Esophagus squamous epithelium (tissue), 5 donors: ENCODE data around the gene HECTD1. TPM values are rescaled to one million over a fixed set of nuclear protein-coding genes. Genes with fewer than 3 reads are reported as not detected.
"Not testable (repeated sequence)": the region's sequence is repeated elsewhere in the genome, so short reads cannot be mapped to it uniquely, and the experiment has no call there.

Experiments used
- DNase-seq: peaks from one replicate; lab custom pipeline; 2025; lab: John Stamatoyannopoulos, UW
- H3K27ac ChIP-seq, 4 donors: fragments of 200-600 bp; sonication (generic); one replicate each; pipeline ENCODE4 v1.5.1; 2016 to 2019; ENCODE audit warnings: mild to moderate bottlenecking in 1 of 4
- H3K27me3 ChIP-seq, 4 donors: fragments of 200-600 bp; sonication (generic); 1 replicate in 3 of 4; 2 replicates in 1 of 4; pipeline versions ENCODE4 v1.5.1 to v1.6.0; 2017 to 2021; ENCODE audit warnings: antibody characterized with exemption in 1 of 4
- H3K36me3 ChIP-seq, 3 donors: fragments of 200-600 bp; sonication (generic); one replicate each; pipeline ENCODE4 v1.5.1; 2016 to 2019
- H3K4me1 ChIP-seq, 3 donors: fragments of 200-600 bp; sonication (generic); one replicate each; pipeline ENCODE4 v1.5.1; 2017 to 2019
- H3K4me3 ChIP-seq, 4 donors: fragments of 200-600 bp; sonication (generic); 1 replicate in 3 of 4; 2 replicates in 1 of 4; pipeline ENCODE4 v1.5.1; 2016 to 2019; ENCODE audit warnings: mild to moderate bottlenecking in 2 of 4, moderate library complexity in 1 of 4
- H3K9me3 ChIP-seq, 3 donors: fragments of 200-600 bp; sonication (generic); one replicate each; pipeline ENCODE4 v1.5.1; 2016 to 2019
- CTCF ChIP-seq, 6 experiments: fragments of 450-650 bp in 4 of 6; fragments of 200-600 bp in 2 of 6; sonication (generic) in 2 of 6; IDR thresholded peaks; one replicate each; pipeline ENCODE4 v1.5.1; 2016 to 2019; ENCODE audit warnings: antibody characterized with exemption in 6 of 6, mild to moderate bottlenecking in 4 of 6, moderate library complexity in 4 of 6
- POLR2A ChIP-seq, 4 donors: fragments of 450-650 bp; IDR thresholded peaks; one replicate each; pipeline ENCODE4 v1.6.1; 2017; ENCODE audit warnings: antibody characterized with exemption in 4 of 4, mild to moderate bottlenecking in 4 of 4, moderate library complexity in 3 of 4
- whole genome bisulfite sequencing, 2 donors: methylation state at CpG; one replicate each; pipeline ENCODE4 v1.1.5; 2018; 5-methylcytosine and 5-hydroxymethylcytosine counted together
- intact Hi-C: fragments of 100-400 bp; cut with DNase I; formaldehyde crosslinking; loops from one replicate; pipeline ENCODE4 v1.15.0; 2022
- total RNA-seq, 4 donors: library from RNA; depleted of rRNA; stranded (reverse); fragments of >200 nt; gene quantifications; one replicate each; pipeline ENCODE4 v1.1.0, GENCODE V29; 2016
- donor health status: DM: yes; HTN: yes; CAD: no.

The HECTD1 gene
- total RNA-seq, 4 donors from 2014 or later, result 175 to 250 (median 194) TPM

GRCh38 chr14:31241450-31242114, 34.0 kb upstream of the HECTD1 start:
- intact Hi-C loops, result no loop called here
- H3K4me3 ChIP-seq, result peak overlapping the region in 1 of 4 donors; percentile 31
- H3K27ac ChIP-seq, result peak overlapping the region in 3 of 4 donors; percentile 15 to 87 (median 85)
- peaks cover 4 to 44% (median 10%) of the 10 kb centered on the region in 3 donors for H3K4me1 ChIP-seq
- H3K9me3 ChIP-seq, result no peaks in the 10 kb centered on the region
- no peak for TF ChIP-seq POLR2A (IDR thresholded peaks at IDR 0.05)
- TF ChIP-seq CTCF (IDR thresholded peaks at IDR 0.05), result no peak
- no peaks in the 10 kb centered on the region for H3K36me3 ChIP-seq
- no peaks in the 10 kb centered on the region for H3K27me3 ChIP-seq
- DNase-seq, result no peak
- WGBS, 2 donors, result 26 to 57% methylated on average over 2 of the region's 2 CpGs

GRCh38 chr14:31239741-31240140, 32.1 kb upstream of the HECTD1 start:
- Histone ChIP-seq H3K9me3 (no peaks in the 10 kb centered on the region), H3K4me1 (peaks cover 4 to 34% (median 10%) of the 10 kb centered on the region in 3 donors), H3K4me3 (no peak overlapping the region), H3K36me3 (no peaks in the 10 kb centered on the region), H3K27me3 (no peaks in the 10 kb centered on the region), H3K27ac (no peak overlapping the region)
- WGBS, 2 donors, result 85 to 97% methylated on average over 5 to 6 of the region's 6 CpGs
- intact Hi-C loops, result no loop called here
- no peak for DNase-seq
- TF ChIP-seq POLR2A (IDR thresholded peaks at IDR 0.05) (no peak), CTCF (IDR thresholded peaks at IDR 0.05) (no peak)

- Histone ChIP-seq H3K9me3 (no peaks in the 10 kb centered on the region), H3K4me1 (peaks cover under 1 to 9% (median under 1%) of the 10 kb centered on the region in 3 donors), H3K27me3 (no peaks in the 10 kb centered on the region), H3K36me3 (no peaks in the 10 kb centered on the region), H3K4me3 (no peak overlapping the region), H3K27ac (no peak overlapping the region)
- no peak for TF ChIP-seq POLR2A (IDR thresholded peaks at IDR 0.05)
- no peak for TF ChIP-seq CTCF (IDR thresholded peaks at IDR 0.05)
- WGBS, 2 donors, result 71 to 83% methylated on average over 3 of the region's 3 CpGs
- intact Hi-C loops, result no loop called here
- no peak for DNase-seq
Measured at GRCh38 chr14:31235462-31235861, 27.9 kb upstream of the HECTD1 start.

GRCh38 chr14:31232081-31232480, 24.5 kb upstream of the HECTD1 start:
- intact Hi-C loops, result no loop called here
- no peaks in the 10 kb centered on the region for H3K27me3 ChIP-seq
- TF ChIP-seq POLR2A (IDR thresholded peaks at IDR 0.05) (no peak), CTCF (IDR thresholded peaks at IDR 0.05) (no peak)
- peaks cover 7 to 35% (median 17%) of the 10 kb centered on the region in 3 donors for H3K4me1 ChIP-seq
- no peaks in the 10 kb centered on the region for H3K36me3 ChIP-seq
- DNase-seq, result no peak
- H3K9me3 ChIP-seq, result no peaks in the 10 kb centered on the region
- no peak overlapping the region for H3K4me3 ChIP-seq
- WGBS, 2 donors, result 63 to 79% methylated on average over 1 to 2 of the region's 3 CpGs
- H3K27ac ChIP-seq, result peak overlapping the region in 3 of 4 donors; percentile 50 to 65 (median 58)

- H3K36me3 ChIP-seq, intact Hi-C loops, DNase-seq, H3K27me3 ChIP-seq, H3K4me3 ChIP-seq, H3K9me3 ChIP-seq: not testable (repeated sequence)
- Histone ChIP-seq H3K27ac (peak overlapping the region in 3 of 4 donors; percentile 50 to 65 (median 58)), H3K4me1 (peaks cover 7 to 35% (median 17%) of the 10 kb centered on the region in 3 donors)
- 80 to 93% methylated on average over 2 of the region's 2 CpGs for WGBS, 2 donors
Measured at GRCh38 chr14:31231272-31231671, 23.7 kb upstream of the HECTD1 start.
